COLO668 (cell line): ENCODE data around the gene DEAF1.

Experiments used
- DNase-seq: peaks from one replicate; lab custom pipeline; 2025; ENCODE audit not compliant: unreplicated experiment; lab: John Stamatoyannopoulos, UW

Gene DEAF1

DNA sequence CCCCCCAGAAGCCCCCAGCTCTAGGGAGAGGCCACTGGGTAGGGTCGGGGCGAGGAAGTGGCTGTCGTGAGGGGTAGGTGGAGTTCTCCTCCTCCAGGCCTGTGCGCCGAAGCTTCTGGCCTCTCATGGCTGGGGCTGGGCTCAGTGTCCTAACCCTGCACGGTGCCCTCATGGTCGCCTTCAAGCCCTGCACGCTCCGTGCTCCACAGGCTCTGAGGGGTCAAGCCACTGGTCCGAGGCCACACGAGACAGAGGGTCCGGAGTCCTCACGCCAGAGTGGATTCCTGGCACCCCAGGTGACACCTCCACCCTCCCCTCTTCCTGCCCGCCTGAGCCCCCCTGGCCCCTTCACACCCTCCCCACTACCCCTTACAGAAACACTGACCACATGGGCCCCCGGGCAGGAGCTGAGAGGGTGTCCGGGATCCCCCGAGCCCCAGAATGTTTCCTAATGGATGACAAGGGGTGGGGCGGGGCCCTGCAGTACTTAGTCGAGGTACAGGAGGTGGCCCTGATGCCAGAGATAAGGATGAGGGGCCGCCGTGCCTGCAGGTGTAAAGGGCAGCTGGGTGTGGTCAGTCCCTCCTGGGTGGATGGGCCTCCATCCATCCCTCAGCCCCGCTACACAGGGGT, 69.3 kb downstream of the DEAF1 start:
- DNase-seq, result no peak

DNA sequence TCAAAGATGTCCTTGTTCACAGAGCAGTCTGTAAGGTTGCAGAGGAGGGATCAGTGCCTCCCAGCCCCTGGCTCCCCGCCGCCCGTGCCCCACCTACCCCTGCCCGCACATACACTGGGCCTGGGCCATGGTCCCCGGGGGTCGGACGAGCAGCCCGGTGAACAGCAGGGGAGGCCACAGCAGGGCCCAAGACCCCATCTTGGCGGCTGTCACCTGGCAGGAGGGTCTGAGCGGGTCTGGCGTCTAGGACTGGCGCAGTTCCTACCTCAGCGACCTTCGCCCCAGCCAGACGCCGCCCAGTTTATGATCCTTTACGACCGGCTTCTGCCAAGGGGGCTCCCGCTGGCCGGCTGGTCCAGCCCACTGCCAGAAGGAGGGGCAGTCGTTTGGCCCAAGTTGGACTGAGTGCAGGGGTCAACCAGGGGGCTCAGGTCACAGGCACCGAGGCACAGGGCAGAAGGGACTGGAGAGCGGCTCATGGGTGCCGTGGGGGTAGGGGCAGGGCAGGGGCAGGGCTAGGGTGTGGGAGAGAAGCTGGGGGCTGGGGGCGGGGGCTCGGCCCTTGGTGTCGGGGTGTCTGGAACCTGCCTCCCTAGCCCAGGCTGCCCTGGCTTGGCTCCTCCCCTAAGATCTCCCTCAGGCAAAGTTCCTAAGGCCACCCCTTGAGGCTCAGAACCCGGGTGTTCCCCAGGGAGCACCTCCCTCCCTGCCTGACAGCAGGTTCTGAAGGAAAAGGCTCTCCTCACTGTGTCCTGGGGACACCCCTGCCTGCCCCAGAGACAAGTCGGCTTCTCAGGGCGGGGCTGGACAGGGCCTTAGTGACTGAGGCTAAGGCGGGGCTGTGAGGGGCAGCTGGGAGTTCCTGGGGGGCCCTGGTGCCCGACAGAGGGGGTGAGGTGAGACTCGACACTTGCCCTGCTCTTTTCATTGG, 70.1 kb downstream of the DEAF1 start, which contains the start of gene CDHR5:
Gene CDHR5, minus strand, starts transcription at position 251 of the 931 bp plus-strand sequence. Its CDS starts 53 bp downstream, at position 198.
- DNase-seq, result no peak

DNA sequence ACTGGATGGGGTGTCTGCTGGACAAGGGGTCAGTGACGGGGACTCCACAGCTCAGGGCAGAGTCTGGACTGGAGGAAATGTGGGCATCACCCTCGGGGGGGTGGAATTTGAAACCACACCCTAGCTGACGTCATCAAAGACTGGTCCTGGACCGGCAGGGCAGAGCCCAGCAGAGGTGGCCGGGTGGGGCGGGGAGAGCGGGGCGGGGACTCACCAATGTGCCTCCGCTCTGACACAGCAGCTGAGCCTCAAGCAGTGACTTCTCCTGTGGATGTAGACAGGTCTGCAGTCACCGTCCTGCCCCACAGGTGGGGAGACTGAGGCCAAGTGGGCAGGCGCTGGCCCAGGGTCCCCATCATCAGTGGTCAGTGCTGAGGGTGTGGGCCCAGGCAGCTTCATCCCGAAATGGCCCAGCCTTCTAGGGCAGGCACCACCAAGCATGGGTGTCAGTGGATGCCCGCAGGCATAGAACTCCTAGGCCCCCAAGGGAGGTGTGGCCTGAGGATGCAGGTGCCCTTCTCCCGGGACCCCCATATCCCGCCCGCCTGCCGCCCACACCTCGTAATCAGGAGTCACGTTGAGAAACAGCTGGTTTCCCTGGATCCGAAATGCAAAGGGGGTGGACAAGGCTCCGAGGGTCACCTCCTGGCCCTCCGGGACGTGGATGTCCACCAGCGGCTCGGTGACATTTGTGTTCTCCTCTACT, 70.9 kb downstream of the DEAF1 start:
- no peak for DNase-seq

DNA sequence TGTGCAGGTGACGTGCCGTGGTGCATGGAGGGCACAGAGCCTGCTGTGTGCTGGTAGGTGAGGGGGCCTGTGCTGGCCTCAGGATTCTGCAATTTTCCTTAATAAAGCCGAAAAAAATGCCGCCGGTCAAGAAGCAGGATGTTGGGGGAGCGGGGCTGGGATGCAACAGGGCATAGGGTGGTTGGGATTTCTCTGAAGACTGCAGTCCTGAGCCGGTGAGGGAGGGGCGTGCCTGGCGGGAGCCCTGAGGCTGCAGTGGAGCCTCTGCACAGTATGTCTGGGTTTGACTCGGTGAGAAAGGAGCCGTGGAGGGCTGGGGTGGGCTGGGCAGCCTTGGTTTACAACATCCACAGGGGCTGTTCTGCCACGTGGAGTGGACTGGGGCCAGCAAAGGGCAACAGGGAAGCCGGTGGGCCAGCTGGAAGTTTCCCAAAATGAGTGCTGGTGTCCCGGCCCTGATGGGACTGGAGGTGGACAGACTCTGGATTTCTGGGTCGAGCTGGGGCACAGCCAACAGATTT, 71.6 kb downstream of the DEAF1 start:
- no peak for DNase-seq

DNA sequence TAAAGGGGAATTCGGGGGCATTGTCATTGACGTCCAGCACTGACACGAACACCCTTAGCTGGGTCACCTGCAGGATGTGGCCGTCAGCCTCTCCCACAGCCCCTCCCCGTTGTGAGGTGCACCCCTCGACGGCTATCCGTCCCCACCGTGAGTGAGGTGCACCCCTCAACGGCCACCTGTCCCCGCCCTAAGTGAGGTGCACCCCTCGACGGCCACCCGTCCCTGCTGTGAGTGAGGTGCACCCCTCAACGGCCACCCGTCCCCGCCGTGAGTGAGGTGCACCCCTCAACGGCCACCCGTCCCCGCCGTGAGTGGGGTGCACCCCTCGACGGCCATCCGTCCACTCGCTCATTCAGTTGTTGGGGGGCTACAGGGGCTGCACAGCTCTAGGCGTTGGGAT, 73.2 kb downstream of the DEAF1 start:
- DNase-seq, result no peak

DNA sequence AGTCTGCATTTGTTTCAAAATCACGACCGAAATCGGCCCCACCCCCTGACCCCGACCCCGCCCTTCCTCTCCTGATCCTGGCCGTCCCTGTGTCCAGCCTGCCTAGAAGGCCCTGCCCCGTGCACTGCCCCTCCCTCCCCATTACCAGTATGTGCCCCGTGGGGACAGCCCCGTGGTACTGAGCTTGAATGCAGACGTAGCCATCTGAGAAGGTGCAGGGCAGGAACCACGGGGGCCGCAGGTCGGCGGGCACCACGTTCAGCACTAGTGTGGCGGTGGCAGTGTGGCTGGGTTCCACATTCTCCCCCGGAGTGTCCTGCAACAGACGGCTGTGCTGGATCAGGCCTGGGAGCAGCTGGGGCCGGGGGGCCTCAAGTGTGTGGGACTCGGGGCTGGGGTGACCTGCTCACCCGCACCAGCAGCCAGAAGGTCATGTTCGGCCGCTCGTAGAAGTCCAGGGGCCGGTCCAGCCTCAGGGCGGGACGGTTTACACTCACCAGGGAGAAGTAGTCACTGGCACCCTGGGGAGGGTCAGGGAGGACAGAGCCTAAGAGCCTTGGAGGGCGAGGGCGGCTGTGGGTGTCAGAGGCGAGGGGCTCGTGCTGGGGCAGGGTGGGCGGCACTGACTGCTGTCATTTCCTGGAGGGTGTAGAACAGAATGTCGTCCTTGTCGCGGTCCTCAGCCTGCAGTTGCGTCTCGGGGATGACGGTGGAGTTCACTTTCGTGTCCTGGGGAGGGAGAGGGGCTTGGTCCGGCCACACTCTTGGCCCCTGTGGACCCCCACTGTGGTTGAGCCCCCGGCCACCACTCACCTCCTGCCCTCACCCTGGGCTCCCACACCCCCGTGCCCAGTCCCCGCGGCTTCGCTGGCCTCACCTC, 73.8 kb downstream of the DEAF1 start:
- DNase-seq, result no peak

DNA sequence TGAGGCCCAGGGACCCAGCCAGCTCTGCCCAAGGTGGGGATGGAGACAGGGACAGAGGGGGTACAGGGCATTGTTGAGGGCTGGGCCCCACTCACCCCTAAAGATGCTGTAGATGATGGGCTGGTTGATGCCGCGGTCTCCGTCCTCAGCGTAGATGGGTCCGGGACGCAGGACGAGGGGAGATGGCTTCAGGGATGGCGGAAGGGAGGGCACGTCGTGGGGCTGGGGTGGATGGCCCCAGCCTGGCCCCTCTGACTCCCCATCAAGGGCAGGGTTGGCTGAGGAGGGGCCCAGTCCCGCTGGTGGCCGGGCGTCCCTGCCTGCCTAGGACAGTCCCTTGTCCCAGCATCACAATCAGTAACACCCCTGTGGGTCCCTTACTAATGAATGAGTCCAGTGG, 74.8 kb downstream of the DEAF1 start:
- DNase-seq, result no peak

DNA sequence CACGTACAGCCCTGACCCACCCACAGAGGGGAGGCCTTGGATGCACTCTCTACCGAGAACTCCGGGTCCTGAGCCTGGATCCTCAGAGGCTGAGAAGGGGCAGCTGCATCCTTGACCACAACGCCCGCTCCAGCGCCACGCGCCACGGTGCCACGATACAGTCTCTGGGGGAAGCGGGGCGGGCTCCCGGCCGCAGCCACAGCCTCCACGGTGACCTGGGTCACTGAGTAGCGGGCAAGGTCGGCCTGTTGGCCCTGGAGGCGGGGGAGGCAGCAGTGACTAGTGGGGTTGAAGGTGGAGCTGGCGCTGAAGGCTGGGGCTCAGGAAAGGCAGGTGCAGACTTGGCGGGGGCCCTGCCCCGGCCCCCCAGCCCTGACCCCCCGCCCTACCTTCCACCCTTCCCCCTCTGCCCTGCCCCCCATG, 75.4 kb downstream of the DEAF1 start:
- DNase-seq, result no peak

DNA sequence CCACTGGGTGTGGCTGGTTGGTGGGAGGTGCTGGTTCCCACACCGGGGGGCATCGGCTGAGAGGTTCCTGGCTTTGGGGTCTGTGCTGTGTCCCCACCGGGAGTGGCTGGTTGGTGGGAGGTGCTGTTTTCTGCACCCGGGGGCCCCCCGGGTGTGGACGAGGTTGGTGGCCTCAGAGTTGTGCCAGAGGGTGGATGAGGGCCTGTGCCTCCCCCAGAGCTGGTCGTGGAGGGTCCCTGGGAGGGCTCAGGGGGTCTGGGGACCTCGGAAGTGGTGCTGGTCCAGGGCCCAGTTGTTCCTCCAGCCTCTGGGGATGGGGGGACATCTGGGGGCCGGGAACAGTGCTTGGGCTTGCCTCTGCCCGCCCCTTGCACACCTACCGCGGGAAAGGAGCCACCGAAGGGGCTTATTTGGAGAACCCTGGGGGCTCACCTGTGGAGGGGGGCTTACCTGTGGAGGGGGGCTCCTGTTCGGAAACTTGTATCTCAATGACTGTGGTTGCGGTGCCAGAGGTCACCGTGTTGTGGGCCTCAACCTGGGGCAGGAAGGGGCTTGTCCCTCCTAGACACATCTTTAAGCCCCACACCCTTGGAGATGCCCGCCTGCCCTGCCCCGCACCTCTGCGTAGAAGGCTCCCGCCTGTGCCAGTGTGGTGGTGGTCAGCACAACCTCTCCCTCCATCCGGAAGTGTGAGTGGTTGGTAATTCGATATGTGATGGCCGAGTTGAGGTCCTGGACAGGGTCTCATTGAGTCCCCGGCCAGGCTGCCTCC, 76.0 kb downstream of the DEAF1 start:
- no peak for DNase-seq

DNA sequence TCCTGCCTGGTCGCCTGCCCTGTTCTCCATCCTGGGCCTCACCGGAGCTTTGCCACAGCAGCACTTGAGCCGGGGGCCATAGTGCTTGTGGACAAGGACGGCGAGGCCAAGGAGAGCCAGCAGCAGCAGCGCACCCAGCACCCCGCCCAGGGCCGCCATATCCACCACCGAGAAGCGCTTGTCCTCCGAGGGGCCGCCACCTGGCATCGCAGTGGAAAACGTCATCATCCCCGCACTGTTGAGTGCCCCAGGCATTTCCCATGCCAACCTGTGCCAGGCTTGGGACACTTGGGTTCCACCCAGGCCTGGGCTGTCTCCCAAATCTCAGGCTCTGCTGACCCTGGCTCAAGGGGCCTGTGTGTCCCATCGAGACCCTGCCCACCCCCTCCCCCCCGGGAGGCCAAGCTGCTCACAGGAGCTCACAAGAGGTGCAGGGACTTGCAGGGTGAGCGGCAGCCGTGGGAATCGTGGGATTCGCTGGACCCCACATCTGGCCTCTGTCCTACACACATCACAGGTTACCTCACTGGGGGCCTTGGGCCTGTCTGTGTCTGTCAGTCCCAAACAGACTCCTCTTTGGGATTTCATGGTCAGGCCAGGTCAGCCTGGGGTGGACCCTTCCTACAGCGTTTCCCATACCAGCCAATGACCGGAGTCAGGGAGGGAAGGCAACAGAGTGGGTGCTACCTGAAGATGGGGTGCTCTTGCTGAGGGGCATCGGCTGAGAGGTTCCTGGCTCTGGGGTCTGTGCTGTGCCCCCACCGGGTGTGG, 76.9 kb downstream of the DEAF1 start:
- no peak for DNase-seq

DNA sequence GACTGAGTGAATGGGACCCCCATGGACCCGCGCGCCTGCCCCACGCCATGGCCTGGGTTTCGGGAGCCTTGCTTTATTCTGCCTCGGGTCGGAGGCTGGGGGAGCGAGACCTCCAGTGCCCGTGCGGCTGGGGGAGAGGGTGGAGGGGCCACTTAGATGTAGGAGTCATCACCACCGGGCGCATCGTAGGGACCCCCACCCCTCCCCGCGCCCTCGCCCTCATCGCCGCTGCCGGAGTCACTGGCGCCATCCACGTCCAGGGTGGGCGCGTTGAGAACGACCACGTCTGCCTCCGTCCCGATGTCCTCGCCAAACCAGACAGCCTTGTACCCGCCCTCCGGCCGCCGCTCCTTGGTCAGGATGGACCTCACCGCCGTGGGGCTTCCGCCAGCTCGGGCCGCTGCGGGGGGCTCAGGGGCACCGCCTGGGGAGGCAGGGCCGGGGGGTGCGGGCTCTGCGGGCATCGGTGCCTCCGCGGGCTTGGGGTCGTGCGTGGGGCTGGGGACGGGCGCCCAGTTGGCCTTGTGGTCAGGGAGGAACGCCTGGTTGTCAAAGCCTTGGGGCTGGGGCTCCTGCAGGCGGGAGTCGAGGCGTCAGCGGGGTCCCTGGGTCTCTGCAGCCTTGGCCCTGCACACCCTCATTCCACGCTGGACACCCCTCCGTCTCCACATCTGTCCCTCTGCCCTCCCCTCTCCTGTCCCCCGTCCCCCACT, 77.7 kb downstream of the DEAF1 start:
- DNase-seq, result no peak

DNA sequence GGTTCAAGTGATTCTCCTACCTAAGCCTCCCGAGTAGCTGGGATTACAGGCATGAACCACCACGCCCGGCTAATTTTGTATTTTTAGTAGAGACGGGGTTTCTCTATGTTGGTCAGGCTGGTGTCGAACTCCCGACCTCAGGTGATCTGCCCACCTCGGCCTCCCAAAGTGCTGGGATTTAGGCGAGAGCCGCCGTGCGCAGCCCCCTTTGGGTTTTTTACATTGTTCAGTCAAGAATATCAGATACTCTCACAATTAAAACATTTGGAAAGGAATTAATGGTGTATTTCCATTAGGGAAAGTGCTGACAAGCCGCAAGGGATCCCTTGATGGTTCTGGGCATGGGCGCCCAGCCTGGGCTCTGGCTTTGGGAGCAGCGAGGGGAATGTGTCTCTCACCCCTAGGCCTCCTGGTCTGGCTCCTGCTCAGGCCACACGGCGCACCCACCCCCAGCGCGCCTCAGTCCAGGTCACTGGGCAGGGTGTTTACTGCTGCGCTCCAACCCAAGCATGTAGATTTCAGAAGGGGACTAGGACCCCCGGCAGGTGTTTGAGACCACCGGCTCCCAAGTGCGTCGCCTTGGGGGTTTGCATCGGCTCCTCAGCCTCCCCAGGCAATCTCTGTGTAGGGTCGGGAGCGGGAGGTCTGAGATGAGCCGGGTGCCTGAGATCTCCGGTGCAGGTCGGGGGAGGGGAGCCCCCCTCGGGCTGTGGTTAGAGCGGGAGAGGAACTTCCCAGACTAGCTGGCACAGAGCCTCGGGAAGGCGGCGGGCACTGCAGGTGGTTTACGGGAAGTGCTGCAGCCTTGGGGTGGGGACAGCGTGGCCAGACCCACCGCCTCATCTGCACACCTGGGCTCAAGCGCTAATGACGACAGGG, 78.5 kb downstream of the DEAF1 start:
- no peak for DNase-seq

DNA sequence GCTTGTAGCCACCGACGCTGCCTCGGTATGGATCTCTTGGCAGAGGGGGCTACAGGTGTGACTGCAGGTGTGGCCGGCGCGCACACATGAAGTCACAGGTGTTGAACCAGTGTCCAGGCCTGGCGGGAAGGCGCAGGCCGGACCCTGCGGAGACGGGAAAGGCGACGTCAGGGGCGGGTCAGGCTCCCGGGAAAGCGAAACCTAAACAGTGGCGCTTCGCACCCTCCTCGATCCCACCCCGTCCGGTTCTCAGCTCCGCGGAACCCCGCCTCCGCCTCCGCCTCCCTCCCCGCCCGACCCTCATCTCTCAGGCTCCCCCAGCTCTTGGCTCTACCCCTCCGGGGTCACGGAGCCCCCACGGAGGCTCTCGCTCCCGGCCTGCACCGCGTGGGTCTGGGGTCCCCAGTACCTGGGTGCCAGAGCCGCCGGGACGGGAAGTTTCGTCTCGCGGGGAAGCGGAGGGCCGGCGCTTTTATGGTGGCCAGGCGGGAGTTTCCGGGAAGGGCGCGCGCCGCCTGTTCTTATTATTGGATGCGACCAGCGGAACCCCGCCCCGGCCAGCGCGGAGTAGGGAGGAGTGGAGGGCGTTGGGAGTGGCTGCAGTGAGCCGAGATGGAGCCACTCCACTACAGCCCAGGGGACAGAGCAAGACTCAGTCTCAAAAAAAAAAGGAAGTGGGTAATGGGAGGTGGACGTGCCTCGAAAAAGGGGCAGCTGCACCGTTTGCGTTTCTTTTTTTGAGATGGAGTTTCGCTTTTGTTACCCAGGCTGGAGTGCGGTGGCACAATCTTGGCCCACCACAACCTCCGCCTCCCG, 79.3 kb downstream of the DEAF1 start, which contains the start of gene IRF7:
Gene IRF7, minus strand, starts transcription at position 447 of the 816 bp plus-strand sequence. CDS start 586 bp downstream, outside the sequence.
- peak; percentile 75 for DNase-seq

DNA sequence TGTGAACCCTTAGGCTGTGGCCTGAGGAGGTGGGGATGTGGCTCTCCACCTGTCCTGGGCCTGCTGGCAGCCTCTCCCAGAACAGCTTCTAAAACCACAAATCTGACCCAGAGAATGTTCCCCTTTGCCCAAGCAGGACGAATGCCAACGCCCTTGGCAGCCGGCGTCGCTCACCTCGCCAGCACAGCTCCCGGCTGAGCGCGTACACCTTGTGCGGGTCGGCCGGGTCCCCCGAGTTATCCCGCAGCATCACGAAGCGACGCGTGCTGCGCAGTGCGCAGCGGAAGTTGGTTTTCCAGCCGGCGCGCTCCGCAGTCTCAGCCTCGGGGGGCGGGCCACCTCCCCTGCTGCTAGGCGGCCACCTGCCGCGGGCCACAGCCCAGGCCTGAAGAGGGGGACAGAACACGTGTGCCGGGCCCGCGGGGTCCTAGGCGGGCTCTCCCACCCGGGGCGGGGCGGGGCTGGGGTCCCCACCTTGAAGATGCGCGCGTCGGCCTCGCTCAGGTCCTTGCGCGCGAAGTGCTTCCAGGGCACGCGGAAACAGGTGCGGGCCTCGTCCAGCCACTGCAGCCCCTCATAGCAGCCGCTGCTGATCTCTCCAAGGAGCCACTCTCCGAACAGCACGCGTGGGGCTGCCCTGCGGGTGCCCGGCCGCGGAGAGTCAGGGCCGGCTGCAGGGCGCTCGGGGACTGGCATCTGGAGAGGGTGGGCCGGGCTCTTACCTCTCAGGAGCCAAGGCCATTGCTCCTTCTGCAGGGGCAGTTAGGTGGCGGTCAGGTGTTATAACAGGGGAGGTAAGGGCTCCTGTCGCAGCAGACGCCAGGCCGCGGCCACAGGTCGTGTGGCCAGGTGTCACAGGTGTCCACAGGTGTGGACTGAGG, 80.2 kb downstream of the DEAF1 start:
- DNase-seq, result no peak

DNA sequence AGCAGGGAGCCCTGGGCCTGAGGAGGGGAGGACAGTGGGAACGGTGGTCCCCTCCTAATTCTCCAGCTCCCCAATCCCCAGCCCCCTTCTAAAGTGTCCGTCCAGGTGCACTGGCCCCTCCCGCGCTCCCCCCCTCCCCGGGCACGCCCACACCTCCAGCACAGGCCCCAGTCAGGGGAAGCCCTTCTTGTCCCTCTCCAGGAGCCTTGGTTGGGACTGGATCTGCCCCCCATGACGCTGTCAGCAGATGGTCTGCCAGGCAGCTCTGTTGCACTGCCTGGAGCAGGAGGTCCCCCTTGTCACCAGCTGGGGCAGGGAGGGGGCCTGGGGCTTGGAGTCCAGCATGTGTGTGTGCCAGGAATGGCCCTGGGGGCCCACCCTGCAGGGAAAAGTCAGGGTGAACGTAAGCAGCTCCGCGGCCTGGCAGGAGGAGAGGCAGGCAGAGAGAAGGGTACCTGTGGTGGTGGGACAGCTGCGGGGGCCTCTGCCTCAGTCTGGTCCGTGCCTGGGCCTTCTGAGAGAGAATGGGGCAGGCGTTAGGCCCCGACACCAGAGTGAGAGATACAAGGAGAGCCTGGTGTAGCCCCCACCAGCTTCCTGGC, 80.9 kb downstream of the DEAF1 start:
- DNase-seq, result no peak
